HepG2 (cell line): Measurements from ENCODE around the gene SH3YL1. TPM values are rescaled to one million over a fixed set of nuclear protein-coding genes. Genes with fewer than 3 reads are reported as not detected.

ENCODE experiments used
- ARID3A ChIP-seq: IDR thresholded peaks from 2 replicates; pipeline ENCODE4 v1.6.1; 2012; ENCODE audit warnings: low read depth, low read length, improper control_type of control experiment
- ATF7 ChIP-seq, 2 experiments: fragments of 450-650 bp in 1 of 2; sonication (generic) in 1 of 2; formaldehyde crosslinking in 1 of 2; IDR thresholded peaks; 2 replicates each; pipeline versions ENCODE4 v1.4.0 to v1.6.1; 2016 to 2020; ENCODE audit warnings: antibody characterized with exemption in 1 of 2, mild to moderate bottlenecking in 1 of 2, missing genetic modification reagents in 1 of 2
- FIP1L1 ChIP-seq: fragments of 200-400 bp; formaldehyde crosslinking; IDR thresholded peaks from 2 replicates; pipeline ENCODE4 v1.6.1; 2018; ENCODE audit warnings: low read depth, mild to moderate bottlenecking, low read length, moderate library complexity, borderline replicate concordance; ENCODE audit not compliant: insufficient read depth
- HHEX ChIP-seq: IDR thresholded peaks from 2 replicates; pipeline ENCODE4 v1.6.1; 2016; ENCODE audit warnings: control low read depth
- MAF1 ChIP-seq: sonication (generic); formaldehyde crosslinking; IDR thresholded peaks from 2 replicates; pipeline ENCODE4 v1.5.0; 2020; ENCODE audit warnings: missing genetic modification reagents, borderline replicate concordance
- MAFK ChIP-seq, 2 experiments: IDR thresholded peaks in 1 of 2; conservative IDR thresholded peaks in 1 of 2; 2 replicates each; pipeline ENCODE4 v1.6.1; 2011; ENCODE audit warnings: improper control_type of control experiment in 2 of 2, low read length in 2 of 2
- MBD4 ChIP-seq: IDR thresholded peaks from 2 replicates; pipeline ENCODE4 v1.6.1; 2012; ENCODE audit warnings: low read length, inconsistent platforms, borderline replicate concordance
- NR0B2 ChIP-seq: sonication (generic); formaldehyde crosslinking; IDR thresholded peaks from 2 replicates; pipeline ENCODE4 v1.4.0; 2020; ENCODE audit warnings: mild to moderate bottlenecking, missing genetic modification reagents
- ZC3H13 ChIP-seq: sonication (generic); formaldehyde crosslinking; IDR thresholded peaks from 2 replicates; pipeline ENCODE4 v1.8.1; 2023; ENCODE audit warnings: mild to moderate bottlenecking, missing genetic modification reagents, moderate library complexity
- ZNF12 ChIP-seq: sonication (generic); formaldehyde crosslinking; IDR thresholded peaks from 2 replicates; pipeline ENCODE4 v1.5.0; 2020; ENCODE audit warnings: missing genetic modification reagents
- ZNF432 ChIP-seq: sonication (generic); formaldehyde crosslinking; IDR thresholded peaks from 2 replicates; pipeline ENCODE4 v1.5.0; 2020; ENCODE audit warnings: missing genetic modification reagents, mild to moderate bottlenecking, borderline replicate concordance
- ZSCAN29 ChIP-seq: sonication (generic); formaldehyde crosslinking; conservative IDR thresholded peaks from 2 replicates; pipeline ENCODE4 v1.4.0; 2020; ENCODE audit warnings: mild to moderate bottlenecking, missing genetic modification reagents
- polyA plus RNA-seq, 8 experiments: library from polyadenylated mRNA; depleted of rRNA in 3 of 8; stranded (reverse) in 7 of 8; unstranded in 1 of 8; fragments of >200 nt; fragmentation: Illumina TruSeq in 4 of 8; extraction: Trizol in 4 of 8; gene quantifications; 2 replicates each; pipeline versions ENCODE4 v1.2.1 to v1.2.3, GENCODE V29; 2011 to 2016; ENCODE audit warnings: low read depth in 4 of 8, missing spikeins in 1 of 8, mixed read lengths in 1 of 8; ENCODE audit not compliant: insufficient read depth in 1 of 8
- total RNA-seq, 5 experiments: library from RNA; depleted of rRNA; stranded (reverse); fragments of >200 nt; fragmentation: Illumina TruSeq; extraction: Trizol; gene quantifications; 2 replicates each; pipeline ENCODE4 v1.2.3, GENCODE V29; 2016; ENCODE audit warnings: low read depth in 1 of 5
- TF ChIP-seq, protein P1 (sequence below): sonication (generic); formaldehyde crosslinking; conservative IDR thresholded peaks from 2 replicates; pipeline ENCODE4 v1.4.0; 2020; ENCODE audit warnings: missing genetic modification reagents
- TF ChIP-seq, protein P2 (sequence below): sonication (generic); formaldehyde crosslinking; IDR thresholded peaks from 2 replicates; pipeline ENCODE4 v1.4.0; 2020; ENCODE audit warnings: mild to moderate bottlenecking, missing genetic modification reagents
- TF ChIP-seq, protein P3 (sequence below): sonication (generic); formaldehyde crosslinking; IDR thresholded peaks from 2 replicates; pipeline ENCODE4 v1.5.0; 2020; ENCODE audit warnings: missing genetic modification reagents, mild to moderate bottlenecking, borderline replicate concordance

Gene SH3YL1
- total and polyA plus RNA-seq, 2 of the 13 experiments (the other 11 are each of a cell fraction or from before 2014, with no cell fraction given) = 13.0 to 48.2 TPM

- TF ChIP-seq NR0B2 (CRISPR knock-in tag) (peak; percentile 91), MAF1 (CRISPR knock-in tag) (no peak), MBD4 (no peak), ZC3H13 (no peak; the same call in 1 of the 2 replicates), HHEX (CRISPR knock-in tag) (no peak), ARID3A (no peak; the same call in 1 of the 2 replicates), ZSCAN29 (CRISPR knock-in tag) (no peak), FIP1L1 (peak; percentile 73; the same call in 1 of the 2 replicates), ZNF432 (CRISPR knock-in tag) (0 out of 2 replicates have a peak, but pooled peaks have one; percentile 85), ATF7 (IDR thresholded peaks at IDR 0.05) (no peak), ATF7 (CRISPR knock-in tag; IDR thresholded peaks at IDR 0.05) (no peak), MAFK (conservative IDR thresholded peaks at IDR 0.05 in 1 of 2, IDR thresholded peaks at IDR 0.05 in 1 of 2; ENCODE audit: low read length in 2 of 2) (0 out of 4 replicates have a peak, but pooled peaks of 1 of the 2 experiments have one; percentile 6), ZNF12 (CRISPR knock-in tag) (peak; percentile 28; the same call in 1 of the 2 replicates)
- TF ChIP-seq, protein P1, sequence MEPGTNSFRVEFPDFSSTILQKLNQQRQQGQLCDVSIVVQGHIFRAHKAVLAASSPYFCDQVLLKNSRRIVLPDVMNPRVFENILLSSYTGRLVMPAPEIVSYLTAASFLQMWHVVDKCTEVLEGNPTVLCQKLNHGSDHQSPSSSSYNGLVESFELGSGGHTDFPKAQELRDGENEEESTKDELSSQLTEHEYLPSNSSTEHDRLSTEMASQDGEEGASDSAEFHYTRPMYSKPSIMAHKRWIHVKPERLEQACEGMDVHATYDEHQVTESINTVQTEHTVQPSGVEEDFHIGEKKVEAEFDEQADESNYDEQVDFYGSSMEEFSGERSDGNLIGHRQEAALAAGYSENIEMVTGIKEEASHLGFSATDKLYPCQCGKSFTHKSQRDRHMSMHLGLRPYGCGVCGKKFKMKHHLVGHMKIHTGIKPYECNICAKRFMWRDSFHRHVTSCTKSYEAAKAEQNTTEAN (CRISPR knock-in tag) = peak; percentile 37; the same call in 1 of the 2 replicates
- TF ChIP-seq, protein P2, sequence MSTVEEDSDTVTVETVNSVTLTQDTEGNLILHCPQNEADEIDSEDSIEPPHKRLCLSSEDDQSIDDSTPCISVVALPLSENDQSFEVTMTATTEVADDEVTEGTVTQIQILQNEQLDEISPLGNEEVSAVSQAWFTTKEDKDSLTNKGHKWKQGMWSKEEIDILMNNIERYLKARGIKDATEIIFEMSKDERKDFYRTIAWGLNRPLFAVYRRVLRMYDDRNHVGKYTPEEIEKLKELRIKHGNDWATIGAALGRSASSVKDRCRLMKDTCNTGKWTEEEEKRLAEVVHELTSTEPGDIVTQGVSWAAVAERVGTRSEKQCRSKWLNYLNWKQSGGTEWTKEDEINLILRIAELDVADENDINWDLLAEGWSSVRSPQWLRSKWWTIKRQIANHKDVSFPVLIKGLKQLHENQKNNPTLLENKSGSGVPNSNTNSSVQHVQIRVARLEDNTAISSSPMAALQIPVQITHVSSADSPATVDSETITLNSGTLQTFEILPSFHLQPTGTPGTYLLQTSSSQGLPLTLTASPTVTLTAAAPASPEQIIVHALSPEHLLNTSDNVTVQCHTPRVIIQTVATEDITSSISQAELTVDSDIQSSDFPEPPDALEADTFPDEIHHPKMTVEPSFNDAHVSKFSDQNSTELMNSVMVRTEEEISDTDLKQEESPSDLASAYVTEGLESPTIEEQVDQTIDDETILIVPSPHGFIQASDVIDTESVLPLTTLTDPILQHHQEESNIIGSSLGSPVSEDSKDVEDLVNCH (CRISPR knock-in tag) = no peak
- TF ChIP-seq, protein P3, sequence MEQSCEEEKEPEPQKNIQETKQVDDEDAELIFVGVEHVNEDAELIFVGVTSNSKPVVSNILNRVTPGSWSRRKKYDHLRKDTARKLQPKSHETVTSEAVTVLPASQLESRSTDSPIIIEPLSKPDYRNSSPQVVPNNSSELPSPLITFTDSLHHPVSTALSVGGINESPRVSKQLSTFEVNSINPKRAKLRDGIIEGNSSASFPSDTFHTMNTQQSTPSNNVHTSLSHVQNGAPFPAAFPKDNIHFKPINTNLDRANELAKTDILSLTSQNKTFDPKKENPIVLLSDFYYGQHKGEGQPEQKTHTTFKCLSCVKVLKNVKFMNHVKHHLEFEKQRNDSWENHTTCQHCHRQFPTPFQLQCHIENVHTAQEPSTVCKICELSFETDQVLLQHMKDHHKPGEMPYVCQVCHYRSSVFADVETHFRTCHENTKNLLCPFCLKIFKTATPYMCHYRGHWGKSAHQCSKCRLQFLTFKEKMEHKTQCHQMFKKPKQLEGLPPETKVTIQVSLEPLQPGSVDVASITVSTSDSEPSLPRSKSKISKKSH (CRISPR knock-in tag) = peak; percentile 92
Measured at GRCh38 chr2:264493-265468, 949 bp upstream of the SH3YL1 start, which contains the start of gene ACP1 (continued).
